KBM-7 (cell line): Measurements from ENCODE around the gene BEND7.
"Not testable (repeated sequence)": the region's sequence is repeated elsewhere in the genome, so short reads cannot be mapped to it uniquely, and the experiment has no call there.

Experiments
- DNase-seq: peaks from one replicate; pipeline ENCODE4 v3.0.0-alpha.2; 2015
- in situ Hi-C: fragments of 300-500 bp; cut with MboI; formaldehyde crosslinking; loops from 2 replicates; pipeline ENCODE4 v1.14.3; 2020; ENCODE audit warnings: low sequenced_read_pairs, low pct_unique_long_range_greater_than_20kb, mixed read lengths

Gene BEND7

DNA sequence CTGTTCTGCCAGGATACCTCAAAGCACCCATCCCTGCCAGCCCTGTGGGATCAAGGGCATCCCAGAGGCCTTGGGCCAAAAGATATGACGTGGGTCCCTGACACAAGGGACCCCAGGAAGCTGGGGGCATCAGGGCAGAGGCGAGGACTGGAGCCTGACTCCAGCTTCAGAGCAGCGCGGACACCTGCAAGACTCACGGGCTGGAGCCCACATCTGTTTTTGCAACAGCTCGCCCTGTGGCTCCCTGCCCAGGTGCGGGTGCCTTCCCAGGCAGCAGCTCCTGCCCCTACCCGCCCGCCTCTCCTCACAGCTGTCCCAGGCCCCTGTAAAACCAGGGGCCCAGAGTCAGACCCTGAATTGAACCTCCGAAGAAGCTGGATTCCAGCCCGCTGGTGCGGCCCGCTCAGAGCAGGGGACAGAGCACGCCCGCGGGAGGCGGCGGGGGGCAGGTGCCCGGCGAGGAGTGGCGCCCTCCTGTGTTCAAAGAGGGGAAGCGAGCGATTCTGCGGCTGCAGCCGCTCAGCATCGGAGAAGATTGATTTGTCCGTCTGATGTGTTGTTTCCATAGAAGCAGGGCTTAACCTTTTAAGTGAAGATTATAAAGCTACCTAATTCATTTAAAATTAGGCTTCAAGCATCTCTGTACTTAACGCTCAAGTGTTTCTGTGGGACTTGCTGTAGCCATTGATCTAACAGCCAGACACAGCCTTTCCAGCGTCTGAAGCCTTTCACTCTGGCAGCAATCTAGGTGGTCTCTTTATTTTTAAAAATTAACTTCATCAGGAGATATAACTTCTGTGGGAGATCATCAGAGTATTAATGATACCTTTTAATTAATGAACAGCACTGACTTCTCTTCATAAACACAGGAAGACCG lies 88.4 kb downstream of the BEND7 start:
- in situ Hi-C loops, result no loop called here
- peak; percentile 71 for DNase-seq

DNA sequence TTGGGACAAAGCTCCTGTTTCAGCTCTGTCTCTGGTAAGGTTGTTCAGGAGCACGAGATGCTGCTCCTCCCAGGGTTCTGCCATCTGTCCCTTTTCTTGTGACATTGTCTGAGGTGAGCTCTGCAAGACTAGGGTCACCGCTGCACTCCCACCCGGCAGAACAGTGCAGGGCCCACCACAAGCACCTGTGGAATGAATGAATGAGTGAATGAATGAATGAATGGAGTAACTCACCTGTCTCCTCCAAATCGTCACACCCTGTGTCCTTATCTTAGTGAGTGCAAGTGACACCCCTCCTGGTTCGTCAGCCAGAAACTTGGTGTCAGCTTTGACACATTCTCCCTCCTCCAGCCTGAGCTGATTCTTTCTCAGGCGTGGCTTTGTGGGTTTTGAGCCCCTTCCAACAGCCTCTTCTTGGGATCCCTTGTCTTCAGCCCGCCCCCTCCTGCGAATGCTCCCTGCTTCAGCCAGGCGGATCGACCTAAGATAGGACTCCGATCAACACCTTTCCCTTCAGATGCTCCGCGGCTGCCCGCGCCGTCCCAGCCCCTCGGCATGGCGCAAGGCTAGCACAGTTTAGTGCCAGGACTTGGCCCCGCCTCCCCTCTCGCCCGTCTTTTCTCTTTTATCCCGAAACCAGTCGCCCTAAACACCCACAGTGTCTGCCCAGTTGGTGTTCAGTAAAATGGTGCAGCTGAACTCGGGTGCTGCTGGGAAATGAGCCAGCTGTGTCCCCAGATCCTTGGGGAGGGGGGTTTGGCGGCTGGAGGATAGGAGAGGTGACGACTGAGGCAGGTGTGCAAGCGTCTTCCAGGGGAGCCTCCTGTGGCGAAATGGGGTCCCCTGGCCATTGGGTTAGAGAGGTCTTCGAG lies 89.3 kb downstream of the BEND7 start:
- in situ Hi-C loops, result no loop called here
- no peak for DNase-seq

DNA sequence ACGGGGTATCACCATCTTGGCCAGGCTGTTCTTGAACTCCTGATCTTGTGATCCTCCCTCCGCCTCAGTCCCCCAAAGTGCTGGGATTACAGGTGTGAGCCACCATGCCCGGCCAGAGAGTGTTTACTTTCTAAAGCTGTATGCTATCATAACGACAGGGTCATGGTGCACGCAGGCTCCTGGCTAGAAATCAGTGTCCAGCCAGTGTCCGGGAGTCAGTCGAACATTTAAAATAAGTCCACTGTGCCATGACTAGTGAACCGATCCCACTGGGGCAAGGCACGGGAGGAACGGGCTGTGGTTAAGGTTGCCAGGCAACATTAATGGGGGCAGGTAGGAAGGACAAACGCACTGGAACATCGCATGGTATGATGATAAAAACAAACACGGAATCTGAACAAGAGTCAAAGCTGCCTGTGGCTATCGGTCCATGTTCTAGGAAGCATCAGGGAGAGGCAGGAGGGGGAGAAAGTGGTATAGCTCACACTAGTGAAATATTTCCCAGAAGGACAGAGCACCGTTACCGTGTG lies 91.7 kb downstream of the BEND7 start:
- in situ Hi-C loops, result no loop called here

DNA sequence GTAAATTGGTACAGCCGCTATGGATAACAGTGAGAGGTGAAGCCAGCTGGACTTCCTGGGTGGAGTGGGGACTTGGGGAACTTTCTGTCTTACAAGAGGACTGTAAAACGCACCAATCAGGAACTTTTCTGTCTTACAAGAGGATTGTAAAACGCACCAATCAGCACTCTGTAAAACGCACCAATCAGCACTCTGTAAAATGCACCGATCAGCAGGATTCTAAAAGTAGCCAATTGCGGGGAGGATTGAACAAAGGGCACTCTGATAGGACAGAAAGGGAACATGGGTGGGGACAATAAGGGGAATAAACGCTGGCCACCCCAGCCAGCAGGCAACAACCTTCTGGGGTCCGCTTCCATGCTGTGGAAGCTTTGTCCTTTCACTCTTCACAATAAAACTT lies 100.9 kb downstream of the BEND7 start:
- in situ Hi-C loops, DNase-seq: not testable (repeated sequence)

More for the DNA sequence above, 91.7 kb downstream of the BEND7 start:
- no peak for DNase-seq

DNA sequence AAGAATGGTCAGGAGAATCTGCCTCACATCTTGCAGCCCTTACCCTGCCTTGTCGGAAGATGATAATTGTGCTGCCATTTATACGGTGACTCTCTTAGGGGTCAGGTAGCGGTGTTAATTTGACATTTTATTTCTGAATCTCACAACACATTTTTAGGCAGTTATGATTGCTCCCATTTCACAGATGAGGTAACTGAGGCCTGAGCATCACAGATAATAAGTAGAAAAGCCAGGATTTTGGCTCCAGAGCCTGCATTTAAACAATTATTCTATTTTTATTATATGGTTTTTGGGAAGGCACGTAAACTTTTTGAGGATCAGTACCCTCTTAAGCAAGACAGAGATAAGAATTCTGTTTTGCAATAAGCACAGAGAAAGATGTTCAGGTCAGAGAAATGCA lies 103.4 kb downstream of the BEND7 start:
- in situ Hi-C loops, result no loop called here
- no peak for DNase-seq

DNA sequence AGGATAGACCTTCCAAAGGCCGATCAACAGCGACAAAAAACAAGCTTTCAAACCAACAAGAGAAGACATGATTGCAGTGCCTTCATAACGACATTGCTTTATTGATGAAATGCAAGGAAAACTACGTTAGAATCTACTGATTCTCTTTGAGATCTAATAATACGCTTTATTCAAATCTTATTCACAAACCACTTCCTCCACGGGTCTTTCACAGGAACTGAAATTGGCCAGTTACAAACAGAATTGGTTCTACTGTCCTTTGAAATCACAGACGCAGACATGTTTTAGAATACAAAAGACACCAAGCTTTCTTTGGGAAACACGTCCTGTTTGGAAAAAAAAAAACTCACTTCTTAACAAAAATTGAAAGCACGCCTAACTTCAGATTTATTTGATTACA lies 106.0 kb downstream of the BEND7 start:
- in situ Hi-C loops, result no loop called here
- DNase-seq, result no peak

DNA sequence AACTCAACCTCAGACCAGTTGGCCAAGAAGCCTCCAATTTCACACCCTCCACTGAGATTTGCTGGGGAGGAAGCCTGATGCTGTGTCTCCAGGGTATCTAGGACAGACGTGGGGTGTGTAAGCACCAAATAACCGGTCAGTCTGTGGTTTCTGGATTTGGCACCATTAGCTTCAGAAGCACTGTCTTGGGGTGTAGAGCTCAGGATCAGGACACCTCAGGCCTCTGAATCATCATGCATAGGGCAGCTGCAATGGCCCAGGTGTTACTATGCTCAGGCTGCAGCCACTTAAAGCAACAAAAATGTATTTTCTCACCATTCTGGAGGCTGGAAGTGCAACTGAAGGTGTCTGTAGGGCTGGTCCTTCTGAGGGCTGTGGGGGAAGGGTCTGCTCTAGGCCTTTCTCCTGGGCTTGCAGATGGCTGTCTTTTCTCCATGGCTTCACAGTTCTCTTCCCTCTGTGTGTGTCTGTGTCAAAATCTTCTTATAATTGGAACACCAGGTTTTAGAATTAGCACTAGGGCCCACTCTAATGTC lies 107.4 kb downstream of the BEND7 start:
- DNase-seq, result no peak
- in situ Hi-C loops, result no loop called here

DNA sequence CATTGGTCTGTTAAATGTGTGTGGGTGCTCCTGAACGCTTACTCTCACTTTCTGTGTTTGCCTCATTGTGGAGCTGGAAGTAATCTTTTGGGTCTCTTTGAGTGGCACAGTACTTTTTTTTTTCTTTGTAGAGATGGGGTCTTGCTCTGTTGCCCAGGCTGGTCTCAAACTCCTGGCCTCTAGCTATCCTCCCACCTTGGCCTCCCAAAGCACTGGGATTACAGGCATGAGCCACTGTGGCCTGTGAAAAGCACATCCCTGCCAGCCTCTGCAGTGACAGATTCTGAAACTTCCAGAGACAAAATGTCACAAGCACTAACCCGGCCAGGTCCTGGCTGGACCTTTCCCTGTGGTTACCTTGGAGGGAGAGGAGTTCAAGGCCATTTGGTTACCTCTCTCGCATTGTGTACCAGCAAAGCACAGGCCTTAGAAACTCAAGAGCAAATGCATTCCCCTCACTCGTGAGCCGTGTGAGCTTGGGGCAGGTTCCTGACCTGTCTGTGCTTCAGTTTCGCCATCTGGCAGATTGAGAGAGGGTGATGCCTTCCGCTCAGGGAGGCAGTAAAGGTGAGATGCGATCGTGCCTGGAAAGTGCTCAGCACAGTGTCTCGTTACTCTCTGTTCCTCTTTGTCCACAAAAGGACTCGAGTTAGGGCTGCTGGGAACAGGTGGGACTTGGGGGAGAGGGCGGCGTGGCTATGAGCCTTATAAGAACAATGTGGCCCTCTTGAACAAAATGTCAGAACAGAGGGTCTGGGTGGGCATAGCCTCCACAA lies 108.1 kb downstream of the BEND7 start:
- no peak for DNase-seq
- in situ Hi-C loops, result no loop called here

DNA sequence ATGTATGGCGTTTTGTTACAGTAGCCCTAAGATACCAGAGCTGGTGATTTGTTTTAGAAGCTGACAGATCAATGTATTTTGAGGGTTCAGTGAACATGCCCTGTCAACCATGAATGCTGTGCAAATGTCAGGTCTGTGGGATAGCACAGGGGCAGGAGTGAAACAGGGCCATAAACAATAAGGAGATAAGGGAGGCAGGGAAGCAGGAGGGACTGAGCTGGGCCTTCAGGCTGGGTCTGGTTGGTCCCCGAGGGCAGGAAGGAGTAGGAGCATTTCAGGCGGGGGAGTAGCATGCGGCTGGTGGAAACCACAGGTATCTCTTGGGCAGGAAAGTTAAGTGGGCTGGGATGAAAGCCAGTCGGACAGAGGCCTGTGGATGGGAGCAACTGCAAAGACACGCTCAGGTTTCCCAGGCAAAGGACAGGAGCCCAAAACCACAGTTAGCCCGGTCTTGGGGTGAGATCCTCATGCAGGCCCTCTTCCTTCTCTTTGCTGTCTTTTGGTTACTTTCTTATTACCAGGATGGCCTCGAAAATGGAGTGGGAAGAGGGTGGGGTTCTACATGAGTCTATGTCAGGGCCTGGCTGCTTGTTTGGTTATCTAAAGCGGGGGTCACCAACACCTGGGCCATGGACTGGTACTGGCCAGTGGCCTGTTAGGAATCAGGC lies 111.2 kb downstream of the BEND7 start:
- peak; percentile 51 for DNase-seq
- in situ Hi-C loops, result no loop called here

DNA sequence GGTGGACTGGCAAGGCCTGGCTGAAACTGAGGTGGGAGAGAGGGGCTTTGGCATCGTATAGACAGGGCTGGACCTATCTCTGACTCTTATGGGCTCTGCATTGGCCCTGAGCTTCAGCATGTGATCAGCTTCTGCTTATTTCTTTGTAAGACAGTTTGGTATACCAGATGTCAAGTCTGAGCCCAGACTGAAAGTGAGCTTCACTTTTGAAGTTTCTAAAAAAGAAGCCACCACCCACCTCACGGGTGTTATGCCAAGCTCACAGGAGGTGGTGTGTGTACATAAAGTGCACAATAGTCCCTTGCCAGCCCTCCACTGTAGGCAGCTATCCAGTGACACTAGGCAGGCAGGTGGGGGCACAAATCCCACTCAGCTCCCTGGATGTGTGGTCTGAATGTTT lies 112.1 kb downstream of the BEND7 start:
- in situ Hi-C loops, result no loop called here
- no peak for DNase-seq

DNA sequence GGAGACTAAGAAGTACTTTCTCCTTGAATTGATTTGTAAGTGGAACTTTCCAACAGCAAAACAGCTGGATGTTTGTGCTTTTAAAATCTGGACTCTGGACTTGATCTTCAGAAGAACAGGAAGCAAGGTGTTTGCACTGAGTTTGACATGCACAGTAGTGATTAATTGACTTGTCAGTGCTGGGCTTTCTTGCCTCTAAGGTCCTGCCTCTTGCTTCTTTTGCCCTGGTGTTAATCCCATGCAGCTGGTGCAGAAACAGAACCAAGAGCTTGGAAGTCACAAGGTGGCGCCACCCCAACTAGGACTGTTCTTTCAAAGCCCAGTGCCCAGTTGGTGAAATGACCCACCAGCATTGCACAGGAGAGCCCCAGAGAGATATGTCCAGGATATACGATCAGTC lies 114.0 kb downstream of the BEND7 start:
- DNase-seq, result no peak
- in situ Hi-C loops, result no loop called here

DNA sequence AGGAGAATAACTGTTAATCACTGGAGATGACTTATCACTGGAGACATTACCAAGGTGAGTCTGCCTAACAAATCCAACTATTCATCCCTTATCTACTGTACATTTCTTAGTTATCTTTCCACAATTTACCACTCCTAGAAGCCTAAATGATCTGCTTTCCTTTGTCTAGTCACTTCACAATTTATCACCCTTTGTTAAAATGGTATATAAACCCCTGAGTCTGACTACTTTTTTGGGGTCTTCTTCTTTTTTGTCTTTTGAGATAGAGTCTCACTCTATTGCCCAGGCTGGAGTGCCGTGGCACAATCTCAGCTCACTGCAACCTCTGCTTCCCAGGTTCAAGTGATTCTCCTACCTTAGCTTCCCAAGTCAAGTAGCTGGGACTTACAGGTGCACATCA lies 114.7 kb downstream of the BEND7 start:
- in situ Hi-C loops, result no loop called here
- no peak for DNase-seq

DNA sequence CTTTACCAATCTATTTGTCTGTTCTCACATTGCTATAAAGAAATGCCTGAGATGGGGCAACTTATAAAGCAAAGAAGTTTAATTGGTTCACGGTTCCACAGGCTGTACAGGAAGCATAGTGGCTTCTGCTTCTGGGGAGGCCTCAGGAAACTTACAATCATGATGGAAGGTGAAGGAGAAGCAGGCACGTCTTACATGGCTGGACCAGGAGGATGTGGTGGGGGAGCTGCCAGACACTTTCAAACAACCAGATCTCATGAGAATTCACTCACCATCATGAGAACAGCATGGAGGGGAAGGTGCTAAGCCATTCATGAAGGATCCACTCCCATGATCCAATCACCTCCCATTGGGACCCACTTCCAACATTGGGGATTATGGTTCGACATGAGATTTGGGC lies 115.9 kb downstream of the BEND7 start:
- DNase-seq, result no peak
- in situ Hi-C loops, result no loop called here

DNA sequence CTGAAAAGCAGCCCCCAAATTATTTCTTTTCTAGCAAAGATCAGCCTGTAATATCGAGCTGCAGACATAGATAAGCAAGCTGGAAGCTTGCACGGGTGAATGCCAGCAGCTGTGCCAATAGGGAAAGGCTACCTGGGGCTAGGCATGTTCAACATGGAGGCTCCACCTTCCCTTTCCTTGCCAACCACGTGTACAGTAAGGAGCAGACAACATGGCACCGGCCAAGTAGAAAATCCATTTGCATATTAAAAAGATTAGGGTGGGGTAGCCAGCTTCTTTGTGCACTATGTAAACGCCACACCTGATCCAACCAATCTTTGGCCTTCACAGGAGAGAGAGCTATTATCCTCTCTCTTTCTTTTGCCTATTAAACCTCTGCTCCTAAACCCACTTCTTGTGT lies 124.0 kb downstream of the BEND7 start:
- DNase-seq, result no peak
- in situ Hi-C loops, result no loop called here

DNA sequence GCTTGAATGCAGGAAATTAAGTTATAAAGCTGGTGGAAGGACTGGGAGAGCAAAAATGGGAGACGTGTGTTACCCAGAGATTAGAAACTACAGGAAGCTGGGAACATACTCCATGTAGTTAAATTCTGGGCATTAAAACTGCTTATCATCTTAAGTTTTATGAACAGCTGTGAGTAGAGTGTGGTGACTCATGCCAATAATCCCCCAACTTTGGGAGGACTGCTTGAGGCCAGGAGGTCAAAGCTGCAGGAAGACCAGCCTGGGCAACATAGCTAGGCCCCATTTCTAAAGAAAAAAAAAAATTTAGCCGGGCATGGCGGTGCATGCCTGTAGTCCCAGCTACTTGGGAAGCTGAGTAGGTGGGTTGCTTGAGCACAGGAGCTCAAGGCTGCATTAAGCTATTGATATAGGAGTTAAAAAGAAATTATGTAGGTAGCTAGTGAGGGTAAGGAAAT lies 124.5 kb downstream of the BEND7 start:
- in situ Hi-C loops, result no loop called here

DNA sequence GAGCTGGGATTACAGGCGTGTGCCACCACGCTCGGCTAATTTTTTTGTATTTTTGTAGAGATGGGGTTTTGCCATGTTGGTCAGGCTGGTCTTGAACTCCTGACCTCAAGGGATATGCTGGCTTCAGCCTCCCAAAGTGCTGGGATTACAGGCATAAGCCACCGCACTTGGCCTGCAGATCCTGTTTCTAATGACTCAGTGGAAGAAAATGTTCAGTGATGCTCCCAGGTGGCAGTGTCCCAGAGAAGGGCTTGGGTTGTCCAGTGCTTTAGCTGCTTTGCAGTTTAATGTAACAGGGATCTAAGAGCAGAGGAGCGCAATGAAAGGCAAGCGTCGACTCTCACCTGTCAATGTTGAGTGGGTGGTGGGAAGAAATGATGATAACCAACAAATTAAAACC lies 125.4 kb downstream of the BEND7 start:
- DNase-seq, in situ Hi-C loops: not testable (repeated sequence)

More for the DNA sequence above, 124.5 kb downstream of the BEND7 start:
- no peak for DNase-seq

DNA sequence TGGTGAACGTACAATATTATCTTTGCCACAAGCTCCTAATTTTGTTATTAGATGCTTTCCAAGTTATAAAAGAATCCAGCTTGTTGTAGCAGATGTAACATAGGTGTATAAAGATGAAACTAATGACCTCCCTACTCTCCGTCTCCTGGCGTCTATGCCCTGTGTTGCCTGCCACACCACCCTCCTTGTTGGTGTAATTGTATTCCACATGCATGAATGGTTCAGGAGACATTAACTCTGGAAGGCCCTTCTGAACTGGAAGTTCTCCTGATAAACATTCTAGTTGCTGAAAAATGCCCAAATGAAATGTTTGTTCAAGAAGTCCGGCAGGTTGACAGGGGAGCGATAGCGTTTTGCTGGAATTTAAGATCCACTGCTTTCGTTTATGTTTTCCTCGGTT lies 126.8 kb downstream of the BEND7 start:
- DNase-seq, result no peak
- in situ Hi-C loops, result no loop called here

DNA sequence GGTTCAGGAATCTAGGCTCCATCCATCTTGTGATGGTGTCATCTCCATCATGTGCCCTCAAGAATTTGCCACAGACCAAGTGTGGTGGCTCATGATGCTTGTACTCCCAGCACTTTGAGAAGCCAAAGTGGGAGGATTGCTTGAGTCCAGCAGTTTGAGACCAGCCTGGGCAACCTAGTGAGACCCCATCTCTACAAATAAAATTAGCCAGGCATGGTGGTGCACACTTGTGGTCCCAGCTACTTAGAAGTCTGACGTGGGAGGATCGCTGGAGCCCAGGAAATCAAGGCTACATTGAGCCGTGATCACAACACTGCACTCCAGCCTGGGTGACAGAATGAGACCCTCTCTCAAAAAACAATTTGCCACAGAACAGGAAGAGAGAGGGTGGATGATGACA lies 127.7 kb downstream of the BEND7 start:
- no peak for DNase-seq
- in situ Hi-C loops, result no loop called here
